Measurements from ENCODE around the gene TIMP2.

DNA sequence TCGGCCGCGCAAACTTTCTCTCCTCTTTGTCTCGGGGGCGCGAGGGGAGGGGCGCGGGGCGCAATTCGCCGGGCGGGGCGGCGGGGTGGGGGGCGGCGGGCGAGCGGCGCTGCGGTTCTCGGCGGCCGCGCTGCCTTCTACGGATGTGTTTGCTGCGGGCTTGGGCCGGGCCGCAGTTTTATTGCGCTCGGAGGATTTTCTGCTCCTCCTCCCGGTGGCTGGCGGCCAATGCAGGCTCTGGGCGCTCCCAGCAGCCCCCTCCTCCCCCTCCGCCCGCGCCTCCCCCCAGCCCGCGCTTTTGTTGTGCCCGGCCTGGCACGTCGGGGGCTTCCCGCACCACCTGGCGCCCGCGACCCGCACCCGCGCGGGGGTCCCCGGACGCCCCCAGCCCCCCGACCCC is at the start of gene TIMP2:
- TF ChIP-seq, protein P1, sequence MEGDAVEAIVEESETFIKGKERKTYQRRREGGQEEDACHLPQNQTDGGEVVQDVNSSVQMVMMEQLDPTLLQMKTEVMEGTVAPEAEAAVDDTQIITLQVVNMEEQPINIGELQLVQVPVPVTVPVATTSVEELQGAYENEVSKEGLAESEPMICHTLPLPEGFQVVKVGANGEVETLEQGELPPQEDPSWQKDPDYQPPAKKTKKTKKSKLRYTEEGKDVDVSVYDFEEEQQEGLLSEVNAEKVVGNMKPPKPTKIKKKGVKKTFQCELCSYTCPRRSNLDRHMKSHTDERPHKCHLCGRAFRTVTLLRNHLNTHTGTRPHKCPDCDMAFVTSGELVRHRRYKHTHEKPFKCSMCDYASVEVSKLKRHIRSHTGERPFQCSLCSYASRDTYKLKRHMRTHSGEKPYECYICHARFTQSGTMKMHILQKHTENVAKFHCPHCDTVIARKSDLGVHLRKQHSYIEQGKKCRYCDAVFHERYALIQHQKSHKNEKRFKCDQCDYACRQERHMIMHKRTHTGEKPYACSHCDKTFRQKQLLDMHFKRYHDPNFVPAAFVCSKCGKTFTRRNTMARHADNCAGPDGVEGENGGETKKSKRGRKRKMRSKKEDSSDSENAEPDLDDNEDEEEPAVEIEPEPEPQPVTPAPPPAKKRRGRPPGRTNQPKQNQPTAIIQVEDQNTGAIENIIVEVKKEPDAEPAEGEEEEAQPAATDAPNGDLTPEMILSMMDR (IDR thresholded peaks at IDR 0.05) = peak in 2 of 4 experiments; percentile 26 to 39
- peak; percentile 97 for TF ChIP-seq POLR2AphosphoS5 (IDR thresholded peaks at IDR 0.05)

All from gastroesophageal sphincter (tissue), 3 donors.